GM21515 (cell line): ENCODE measurements around the gene EBP.
A peak's percentile ranks its signal among the peaks of the same experiment; 100 is the strongest.
"Not testable (repeated sequence)": the region's sequence is repeated elsewhere in the genome, so short reads cannot be mapped to it uniquely, and the experiment has no call there.

Experiments
- ATAC-seq: cut with Tn5 transposase; IDR thresholded peaks from one replicate; pipeline ENCODE4 v1.9.1; 2021; ENCODE audit not compliant: unreplicated experiment

Gene EBP

DNA sequence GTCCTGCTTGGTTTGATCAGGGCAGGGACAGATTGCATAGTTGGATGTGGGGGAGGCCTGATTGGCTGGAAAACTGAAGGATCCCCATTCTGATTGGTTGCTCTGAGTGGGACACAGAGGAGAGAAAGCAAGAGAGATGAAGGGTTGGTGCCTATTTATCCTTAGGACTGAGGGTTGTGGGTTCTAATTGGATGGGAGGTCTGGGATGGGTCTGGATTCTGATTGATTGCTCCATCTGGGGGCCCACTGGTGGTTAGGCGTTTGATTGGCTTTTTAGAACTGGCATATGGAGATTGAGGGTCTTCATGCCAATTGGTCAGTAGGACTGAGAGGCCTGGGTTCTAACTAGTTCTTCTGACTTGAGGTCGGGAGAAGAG is 644 bp upstream of the EBP start:
- ATAC-seq: no peak

DNA sequence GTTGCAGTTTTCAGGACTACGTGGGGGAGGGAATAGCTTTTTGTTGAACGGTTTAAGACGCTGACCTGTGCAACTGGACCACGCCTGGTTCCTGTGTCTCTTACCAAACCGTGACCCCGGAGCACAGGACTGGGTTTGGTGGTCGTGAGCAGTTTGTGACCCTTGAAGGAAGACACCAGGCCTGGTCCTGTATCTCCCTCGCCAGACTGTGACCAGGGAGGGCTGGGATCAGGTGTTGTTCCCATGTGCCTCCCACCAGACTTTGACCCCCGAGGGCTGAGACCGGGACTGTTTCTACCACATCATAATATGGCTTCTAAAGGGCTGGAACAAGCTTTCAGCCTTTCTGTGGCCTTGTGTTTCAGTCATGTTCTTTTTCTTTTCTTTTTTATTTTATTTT is 683 bp downstream of the EBP start:
- ATAC-seq: no peak

DNA sequence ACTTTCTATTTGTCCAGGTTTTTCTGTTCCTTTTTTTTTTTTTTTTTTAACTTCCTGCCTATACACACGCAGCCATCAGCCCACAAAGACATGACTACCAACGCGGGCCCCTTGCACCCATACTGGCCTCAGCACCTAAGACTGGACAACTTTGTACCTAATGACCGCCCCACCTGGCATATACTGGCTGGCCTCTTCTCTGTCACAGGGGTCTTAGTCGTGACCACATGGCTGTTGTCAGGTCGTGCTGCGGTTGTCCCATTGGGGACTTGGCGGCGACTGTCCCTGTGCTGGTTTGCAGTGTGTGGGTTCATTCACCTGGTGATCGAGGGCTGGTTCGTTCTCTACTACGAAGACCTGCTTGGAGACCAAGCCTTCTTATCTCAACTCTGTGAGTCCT is 2.1 kb downstream of the EBP start:
- ATAC-seq: no peak

DNA sequence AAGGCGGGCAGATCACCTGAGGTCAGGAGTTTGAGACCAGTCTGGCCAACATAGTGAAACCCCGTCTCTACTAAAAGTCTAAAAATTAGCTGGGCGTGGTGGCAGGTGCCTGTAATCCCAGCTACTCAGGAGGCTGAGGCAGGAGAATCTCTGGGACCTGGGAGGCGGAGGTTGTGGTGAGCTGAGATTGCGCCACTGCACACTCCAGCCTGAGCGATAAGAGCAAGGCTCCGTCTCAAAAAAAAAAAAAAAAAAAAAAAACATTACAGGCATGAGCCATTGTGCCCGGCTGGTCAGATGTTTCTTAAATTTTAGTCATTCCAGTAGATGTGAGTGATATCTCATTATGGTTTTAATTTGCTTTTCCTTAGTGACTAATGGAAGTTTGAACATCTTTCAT is 4.2 kb downstream of the EBP start:
- ATAC-seq: not testable (repeated sequence)

DNA sequence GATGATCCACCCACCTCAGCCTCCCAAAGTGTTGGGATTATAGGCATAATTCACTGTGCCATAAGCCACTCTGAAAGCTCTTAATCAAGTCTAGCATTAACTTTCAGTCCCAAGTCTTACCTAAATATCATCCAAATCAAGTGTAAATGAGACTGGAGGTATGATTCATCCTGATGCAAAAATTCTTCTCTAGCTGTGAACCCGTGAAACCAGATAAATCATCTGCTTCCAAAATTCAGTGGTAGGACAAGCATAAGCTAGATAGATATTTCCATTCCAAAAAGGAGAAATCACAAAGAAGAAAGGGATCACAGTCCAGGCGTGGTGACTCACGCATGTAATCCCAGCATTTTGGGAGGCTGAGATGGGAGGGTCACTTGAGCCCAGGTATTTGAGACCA is 9.1 kb downstream of the EBP start:
- no peak for ATAC-seq

DNA sequence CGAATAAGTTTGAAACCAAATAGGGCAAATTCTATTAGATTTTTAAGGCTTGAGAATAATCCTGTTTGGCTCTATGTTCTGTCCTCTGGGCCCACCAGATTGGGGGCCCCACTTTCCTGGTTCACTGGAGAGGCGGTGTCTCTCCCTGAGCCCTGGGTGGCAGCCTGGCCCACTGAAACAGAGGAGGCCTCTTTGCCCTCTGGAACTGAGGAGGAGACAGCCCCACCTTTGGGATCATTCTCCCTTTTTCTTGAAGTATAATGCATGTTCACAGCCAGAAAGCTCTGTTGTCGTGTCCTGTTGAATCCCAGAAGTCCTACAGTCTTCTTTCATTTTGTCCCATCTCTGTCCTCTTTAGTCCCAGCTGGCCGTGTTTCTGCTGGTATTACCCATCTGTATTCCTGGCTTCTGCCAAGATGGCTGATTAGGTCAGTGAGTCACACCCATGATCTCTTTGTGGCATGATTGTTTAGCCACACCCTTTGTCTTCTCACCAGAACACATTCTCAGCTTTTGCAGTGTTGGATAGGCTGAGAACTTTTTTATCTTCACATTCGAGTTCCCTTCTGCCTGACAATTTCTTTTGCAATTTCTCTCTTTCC is 9.9 kb downstream of the EBP start:
- ATAC-seq: no peak

DNA sequence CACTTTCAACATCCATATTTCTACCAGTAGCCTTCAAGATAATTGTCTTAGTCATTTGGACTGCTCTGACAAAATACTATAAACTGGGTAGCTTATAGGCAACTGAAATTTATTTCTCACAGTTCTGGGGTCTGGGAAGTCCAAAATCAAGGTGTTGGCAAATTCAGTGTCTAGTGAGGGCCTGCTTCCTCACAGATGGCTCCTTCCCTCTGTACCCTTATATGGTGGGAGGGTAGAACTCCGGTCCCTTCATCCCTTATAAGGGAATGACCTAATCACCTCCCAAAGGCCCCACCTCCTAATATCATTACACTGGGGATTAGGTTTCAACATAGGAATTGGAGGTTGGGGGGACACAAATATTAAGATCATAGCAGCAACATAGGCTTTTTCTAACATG is 10.6 kb downstream of the EBP start:
- ATAC-seq: no peak

DNA sequence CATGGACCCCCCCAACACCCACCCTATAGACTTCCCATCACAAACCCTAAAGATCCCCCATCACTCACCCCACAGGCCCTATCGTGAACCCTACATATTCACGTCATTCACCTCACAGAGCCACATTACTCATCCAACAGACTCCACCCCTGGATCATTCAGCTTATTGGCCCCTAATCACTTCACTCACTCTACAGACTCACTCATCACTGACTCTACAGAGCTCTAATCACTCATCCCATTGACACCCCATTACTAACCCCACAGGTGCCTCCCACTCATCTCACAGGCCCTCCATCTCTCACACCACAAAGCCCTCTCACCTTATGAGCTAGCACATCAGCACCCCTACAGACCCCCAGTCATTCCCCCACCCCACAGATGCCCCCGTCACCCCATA is 11.6 kb downstream of the EBP start:
- ATAC-seq: no peak

GRCh38 chrX:48538641-48539344 is 17.2 kb downstream of the EBP start:
- ATAC-seq: no peak

- ATAC-seq: peak; percentile 67
These were observed 17.9 kb downstream of the EBP start, which contains the start of gene TBC1D25 for GRCh38 chrX:48539345-48540027. TBC1D25 (plus strand) TSS chrX:48539714; CDS start chrX:48539798, 84 bp downstream.

DNA sequence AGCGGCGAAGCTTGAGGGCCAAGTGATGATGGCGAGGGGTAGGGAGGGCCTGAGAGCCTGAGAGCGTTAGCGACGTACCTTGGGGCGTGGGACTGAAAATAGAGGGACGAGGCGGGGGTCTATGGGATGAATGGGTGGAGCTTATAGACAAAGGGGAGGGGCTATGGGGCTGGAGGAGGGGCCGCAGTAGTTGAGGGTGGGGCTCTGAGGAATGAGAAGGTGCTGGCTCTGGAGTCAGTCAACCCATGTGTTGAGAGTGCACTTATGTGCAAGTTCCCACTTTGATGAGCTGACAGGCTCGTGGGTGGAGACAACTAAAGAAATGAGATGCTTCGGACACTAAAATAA is 18.4 kb downstream of the EBP start:
- peak; percentile 39 for ATAC-seq

DNA sequence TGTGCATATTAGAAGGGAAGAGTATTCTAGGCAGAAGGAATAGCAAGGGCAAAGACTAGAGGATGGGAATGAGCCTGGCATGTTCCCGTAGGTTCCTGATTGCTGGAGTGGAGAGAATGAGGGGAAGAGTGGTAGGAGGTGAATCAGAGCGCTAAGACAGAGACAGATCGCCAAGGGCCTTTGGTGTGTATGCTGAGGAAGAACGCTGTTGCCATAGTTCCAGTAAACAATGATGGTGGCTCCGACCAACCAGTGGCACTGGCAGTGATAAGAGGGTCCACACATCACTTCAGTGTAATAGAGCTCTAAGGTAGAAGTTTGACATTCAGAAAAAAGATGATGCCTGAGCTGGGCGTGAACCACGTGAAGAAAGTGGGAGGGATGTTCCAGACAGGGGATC is 18.9 kb downstream of the EBP start:
- no peak for ATAC-seq

DNA sequence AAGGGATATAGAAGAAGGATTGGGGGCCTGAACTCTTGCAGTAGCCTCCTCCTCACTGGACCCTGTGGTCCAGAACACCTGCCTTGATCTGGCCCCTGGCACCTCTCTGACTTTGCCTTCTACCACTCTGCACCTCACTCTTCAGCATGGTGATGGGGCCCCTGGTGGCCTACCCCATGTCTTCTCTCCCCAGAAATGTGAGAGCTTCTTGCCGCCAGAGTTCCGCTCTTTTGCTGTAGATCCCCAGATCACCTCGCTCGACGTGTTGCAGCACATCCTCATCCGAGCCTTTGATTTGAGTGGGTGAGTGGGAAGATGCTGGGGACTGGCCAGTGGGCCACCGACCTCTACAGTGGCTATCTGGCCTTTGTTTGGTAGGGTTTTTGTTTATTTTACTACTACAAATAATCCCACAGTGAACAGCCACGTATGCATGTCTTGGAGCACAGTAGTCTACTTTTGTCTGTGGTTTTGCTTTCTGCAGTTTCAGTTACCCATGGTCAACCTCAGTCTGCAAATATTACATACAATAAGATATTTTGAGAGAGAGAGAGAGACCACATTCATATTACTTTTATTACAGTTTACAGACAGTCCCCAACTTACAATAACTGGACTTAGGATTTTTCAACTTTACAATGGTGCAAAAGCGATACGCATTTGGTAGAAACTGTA is 19.7 kb downstream of the EBP start:
- ATAC-seq: no peak

DNA sequence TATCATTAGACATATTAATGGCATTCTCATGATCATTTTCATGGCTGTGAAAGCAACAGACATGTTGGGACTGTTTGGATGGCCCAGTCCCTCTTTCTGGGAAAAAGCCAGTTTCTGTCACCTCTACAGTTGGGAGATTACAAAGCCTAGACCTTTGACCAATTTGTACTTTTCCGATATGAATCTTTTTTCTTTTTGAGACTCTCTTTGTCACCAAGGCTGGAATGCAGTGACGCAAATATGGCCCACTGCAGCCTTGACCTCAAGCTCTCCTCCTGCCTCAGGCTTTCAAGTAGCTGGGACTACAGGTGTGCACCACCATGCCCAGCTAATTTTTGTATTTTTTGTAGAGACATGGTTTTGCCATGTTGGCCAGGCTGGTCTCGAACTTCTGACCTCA is 27.3 kb downstream of the EBP start:
- ATAC-seq: no peak

DNA sequence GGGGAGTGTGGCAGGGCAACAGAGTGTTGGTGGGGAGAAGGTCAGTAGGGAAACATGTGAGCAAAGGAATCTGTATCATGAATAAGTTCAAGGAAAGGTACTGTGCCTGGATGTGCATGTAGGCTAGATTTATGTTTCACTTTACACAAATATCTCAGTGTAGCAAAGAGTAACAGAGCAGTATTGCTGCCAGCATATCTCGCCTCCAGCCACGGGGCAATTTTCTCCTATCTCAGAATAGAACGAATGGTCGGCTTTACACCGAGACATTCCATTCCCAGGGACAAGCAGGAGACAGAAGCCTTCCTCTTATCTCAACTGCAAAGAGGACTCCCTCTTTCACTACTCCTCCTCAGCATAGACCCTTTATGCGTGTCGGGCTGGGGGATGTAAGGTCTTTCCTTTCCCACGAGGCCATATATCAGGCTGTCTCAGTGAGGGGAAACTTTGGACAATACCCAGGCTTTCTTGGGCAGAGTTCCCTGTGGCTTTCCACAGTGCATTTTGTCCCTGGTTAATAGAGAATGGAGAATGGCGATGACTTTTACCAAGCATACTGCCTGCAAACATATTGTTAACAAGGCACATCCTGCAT is 34.2 kb downstream of the EBP start:
- ATAC-seq: not testable (repeated sequence)

DNA sequence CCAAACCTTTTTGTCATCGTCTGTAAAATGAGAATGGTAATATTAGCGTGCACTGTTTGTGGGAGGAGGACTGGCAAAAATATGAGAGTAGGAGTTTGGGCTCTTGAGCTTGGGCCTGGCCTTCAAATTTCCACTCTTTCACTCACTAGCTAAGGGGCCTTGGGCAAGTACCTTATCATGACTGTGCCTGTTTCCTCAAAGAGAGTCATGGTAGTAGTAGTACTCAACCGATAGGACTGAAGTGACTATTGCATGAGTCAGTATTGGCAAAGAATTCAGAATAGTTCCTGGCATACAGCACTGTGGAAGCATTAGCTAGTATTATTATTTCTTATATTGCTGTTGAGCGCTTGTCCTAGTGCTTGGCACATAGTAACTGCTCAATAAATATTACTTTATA is 36.7 kb downstream of the EBP start:
- ATAC-seq: no peak

GRCh38 chrX:48559636-48560035 is 38.0 kb downstream of the EBP start:
- ATAC-seq: no peak

GRCh38 chrX:48560056-48560455 is 38.4 kb downstream of the EBP start:
- ATAC-seq: no peak

DNA sequence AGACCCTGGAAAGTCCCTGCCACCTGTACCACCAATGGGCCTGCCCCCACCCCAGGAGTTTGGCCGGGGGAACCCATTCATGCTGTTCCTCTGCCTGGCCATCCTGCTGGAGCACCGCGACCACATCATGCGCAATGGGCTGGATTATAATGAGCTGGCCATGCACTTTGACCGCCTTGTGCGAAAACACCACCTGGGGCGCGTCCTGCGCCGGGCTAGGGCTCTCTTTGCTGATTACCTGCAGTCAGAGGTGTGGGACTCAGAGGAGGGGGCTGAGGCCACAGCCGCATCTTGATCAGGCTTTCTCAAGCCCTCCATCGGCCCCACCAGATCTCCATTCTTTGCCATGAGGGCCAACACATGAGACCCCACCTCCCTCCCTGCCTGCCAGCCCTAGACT is 39.1 kb downstream of the EBP start:
- no peak for ATAC-seq

DNA sequence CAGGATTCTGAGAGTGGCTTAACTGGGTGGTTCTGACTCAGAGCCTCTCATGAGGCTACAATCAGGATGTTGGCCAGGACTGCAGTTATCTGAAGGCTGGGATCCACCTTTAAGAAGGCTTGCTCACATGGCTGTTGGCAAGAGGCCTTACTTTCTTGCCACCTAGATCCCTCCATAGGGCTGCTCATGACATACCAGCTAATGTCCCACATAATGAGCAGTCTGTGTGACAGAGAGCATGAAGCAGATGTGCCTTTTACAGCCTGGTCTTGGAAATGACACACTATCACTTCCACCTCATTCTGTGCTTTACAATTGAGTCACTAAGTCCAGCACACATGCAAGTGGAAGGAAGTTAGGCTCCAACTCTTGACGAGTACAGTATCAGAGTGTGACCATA is 48.4 kb downstream of the EBP start:
- no peak for ATAC-seq

GRCh38 chrX:48573690-48574269 is 52.2 kb downstream of the EBP start:
- peak; percentile 8 for ATAC-seq
